HT1080 (cell line): ENCODE data around the gene AMPD3. TPM values are rescaled to one million over a fixed set of nuclear protein-coding genes. Genes with fewer than 3 reads are reported as not detected.

Experiments used
- DNase-seq: peaks from one replicate; pipeline ENCODE4 v3.0.0-alpha.2; 2015; ENCODE audit warnings: low read depth
- total RNA-seq: library from RNA; depleted of rRNA; stranded (reverse); fragments of >200 nt; shearing (Covaris generic); gene quantifications from 2 replicates; pipeline ENCODE4 v1.2.3, GENCODE V29; 2014; rRNA removed

The AMPD3 gene
- total RNA-seq, 1 experiment from 2014 or later = 6.8 TPM

DNA sequence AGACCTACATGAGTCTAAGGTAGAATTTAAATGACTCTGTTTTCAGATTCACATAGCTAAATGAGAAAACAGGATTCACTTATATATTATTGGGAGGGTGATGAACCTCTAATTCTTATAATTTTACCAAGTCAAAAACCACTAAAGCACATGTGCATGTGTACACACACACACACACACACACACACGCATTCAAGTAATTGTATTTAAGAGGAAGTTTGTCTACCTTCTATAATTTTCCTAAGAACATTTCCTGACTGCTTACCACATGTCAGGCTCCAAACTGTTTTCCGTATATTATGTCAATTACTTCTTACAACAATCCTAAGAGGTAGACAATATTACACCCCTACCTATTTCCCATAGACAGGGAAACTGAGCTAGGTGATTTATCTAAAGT is 79.3 kb downstream of the AMPD3 start:
- no peak for DNase-seq

- DNase-seq = no peak
These were observed 82.5 kb downstream of the AMPD3 start for GRCh38 chr11:10537600-10537999.

DNA sequence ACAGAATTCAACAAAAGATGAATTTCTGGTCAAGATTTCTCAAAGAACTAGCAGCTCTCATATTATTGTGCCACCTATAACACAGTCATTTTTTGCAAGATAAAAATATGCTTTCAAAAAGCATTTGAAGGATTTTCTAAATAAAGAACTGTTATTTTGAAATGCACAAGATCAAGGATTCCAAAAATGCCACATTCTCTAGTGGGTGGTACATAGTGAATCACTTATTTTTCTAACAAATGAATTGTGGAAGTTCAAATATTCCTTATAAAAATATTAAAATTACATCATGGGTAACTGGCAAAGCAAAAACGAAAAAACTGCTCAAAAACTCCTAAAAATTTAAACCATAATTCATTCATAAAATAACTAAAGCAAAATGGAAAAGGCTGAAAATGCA is 83.9 kb downstream of the AMPD3 start:
- DNase-seq = no peak

DNA sequence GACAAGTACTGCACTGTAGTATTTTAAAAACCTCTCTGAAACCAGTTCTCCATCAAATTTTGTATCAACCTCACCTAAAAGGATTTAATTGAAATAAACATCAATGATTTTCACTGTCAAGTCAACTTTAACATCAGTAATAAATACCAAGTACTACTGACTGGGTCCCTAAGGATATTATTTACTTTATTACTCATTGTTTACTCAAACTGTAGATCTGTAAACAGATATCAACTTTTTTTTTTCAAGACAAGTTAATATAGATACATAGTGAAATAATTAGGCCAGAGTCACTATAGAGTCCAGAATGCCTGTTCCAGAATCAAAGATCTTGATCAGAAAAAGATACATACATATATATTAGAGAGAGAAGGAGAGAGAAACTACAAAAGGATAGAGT is 84.3 kb downstream of the AMPD3 start:
- no peak for DNase-seq

DNA sequence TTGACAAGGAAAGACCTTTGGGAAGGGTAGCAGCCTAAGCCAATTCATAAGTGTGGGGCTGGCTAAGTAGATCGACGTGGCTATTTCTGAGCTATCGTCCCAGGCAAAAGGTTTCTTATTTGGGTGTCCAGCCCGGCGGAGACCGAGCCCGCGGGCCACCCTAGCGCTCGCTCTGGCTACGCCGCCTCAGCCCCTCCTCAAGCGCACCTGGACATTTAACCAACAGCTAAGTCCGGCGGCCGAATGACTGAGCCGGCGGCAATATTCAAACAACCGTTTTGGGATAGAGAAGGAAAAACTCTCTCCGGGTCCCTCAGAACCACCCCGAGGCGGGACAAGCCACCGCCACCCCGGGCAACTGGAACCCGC is 85.5 kb downstream of the AMPD3 start:
- no peak for DNase-seq

- DNase-seq = peak; percentile 91
These were observed 86.0 kb downstream of the AMPD3 start, which contains the start of gene RNF141 for GRCh38 chr11:10540915-10541560. RNF141 (minus strand) TSS chr11:10541187; CDS start chr11:10534158, 7,029 bp downstream.

DNA sequence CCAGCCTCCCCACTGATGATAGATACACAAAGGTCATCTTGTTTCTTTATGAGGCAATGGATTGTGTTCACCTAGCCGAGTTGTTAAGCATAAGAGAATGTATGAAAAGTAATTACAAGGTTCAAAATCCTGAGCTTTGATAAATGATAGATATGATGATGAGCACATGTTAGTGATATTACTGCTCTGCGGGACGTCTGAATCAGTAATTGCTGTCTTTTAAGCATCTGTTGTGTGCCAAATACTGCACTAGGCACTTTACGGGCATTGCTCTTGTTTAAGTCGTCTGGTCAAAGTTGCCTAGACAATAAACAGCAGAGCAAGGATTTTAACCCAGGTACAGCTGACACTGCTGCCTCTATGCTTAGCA is 86.5 kb downstream of the AMPD3 start:
- no peak for DNase-seq

DNA sequence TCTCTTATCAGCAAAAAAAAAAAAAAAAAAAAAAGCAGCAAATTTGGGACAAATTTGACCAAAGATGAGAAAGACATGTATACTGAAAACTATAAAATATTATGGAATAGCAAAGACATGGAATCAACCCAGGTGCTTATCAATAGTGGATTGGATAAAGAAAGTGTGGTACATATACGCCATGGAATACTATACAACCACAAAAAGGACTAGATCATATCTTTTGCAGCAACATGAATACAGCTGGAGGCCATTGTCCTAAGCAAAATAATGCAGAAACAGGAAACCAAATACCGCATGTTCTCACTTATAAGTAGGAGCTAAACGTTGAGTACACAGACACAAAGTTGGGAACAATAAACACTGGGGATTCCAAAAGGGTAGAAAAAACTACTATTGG is 87.7 kb downstream of the AMPD3 start:
- DNase-seq = no peak

DNA sequence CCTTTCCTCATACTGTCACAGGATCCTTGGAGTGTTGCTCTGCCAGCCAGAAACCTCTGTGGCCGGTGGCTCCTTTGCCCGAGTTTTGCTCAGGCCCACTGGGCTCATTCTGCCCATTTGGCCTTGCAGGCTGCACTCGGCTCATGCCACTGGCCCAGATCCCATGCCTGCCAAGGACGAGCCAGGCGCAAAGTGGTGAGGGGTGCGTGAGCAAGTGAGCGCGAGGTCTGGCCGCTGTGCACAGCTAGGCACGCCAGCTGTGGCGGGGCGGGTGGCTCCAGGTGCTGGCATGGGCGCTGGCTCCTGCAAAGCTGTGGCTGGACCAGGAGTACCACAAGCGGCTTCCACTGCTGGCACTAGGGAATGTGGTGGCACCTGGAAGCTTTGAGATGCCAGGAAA is 88.7 kb downstream of the AMPD3 start:
- no peak for DNase-seq

GRCh38 chr11:10544491-10545465 is 89.7 kb downstream of the AMPD3 start:
- no peak for DNase-seq

GRCh38 chr11:10550503-10551289 is 95.6 kb downstream of the AMPD3 start:
- DNase-seq = no peak

- no peak for DNase-seq
These were observed 96.2 kb downstream of the AMPD3 start for GRCh38 chr11:10551290-10551592.

DNA sequence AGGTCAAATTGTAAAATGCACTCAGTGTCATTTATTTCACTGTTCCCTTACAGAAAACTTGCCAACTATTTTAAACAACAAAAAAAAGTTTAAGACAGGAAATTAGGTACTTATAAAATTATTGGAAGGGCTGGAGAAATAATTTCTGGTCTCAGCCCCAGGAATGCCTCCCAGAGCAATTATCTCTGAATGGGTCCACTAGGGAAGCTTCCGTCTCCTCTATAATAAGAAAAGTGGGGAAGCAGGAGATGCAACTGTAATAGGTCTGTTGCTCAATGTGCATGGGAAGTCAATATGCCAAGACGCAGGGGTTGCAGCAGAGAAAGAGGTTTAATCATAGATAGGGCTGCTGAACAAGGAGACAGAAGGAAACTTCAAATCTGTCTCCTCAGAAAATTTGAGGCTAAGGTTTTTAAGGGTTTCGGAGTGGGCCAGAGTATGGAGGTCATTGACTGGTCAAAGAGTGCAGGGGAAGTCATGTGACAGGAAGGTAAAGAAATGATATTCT is 96.8 kb downstream of the AMPD3 start:
- no peak for DNase-seq

GRCh38 chr11:10556590-10556989 is 101.5 kb downstream of the AMPD3 start:
- DNase-seq = no peak

Other genes with a start within 250 kb of the AMPD3 start
- gene SBF2, start 161.0 kb upstream of the AMPD3 start, total RNA-seq = 23.1 and 33.9 TPM in 2 replicates
- gene ADM, start 150.2 kb upstream of the AMPD3 start, total RNA-seq = not detected in 2 replicates
- 8.6 and 11.0 TPM in 2 replicates for gene RNF141, start 85.9 kb downstream of the AMPD3 start, total RNA-seq
- gene LYVE1, start 113.4 kb downstream of the AMPD3 start, total RNA-seq = not detected in 2 replicates
- 0.02 TPM in 1 of 2 replicates, not detected in the other for gene IRAG1, start 238.5 kb downstream of the AMPD3 start, total RNA-seq